AG04449 (cell line): Measurements from ENCODE around the gene RRM2.

ENCODE experiments used
- CTCF ChIA-PET: fragments of 350-600 bp; formaldehyde crosslinking; extraction: SDS; loops from one replicate; lab custom pipeline; 2021; ENCODE audit warnings: antibody characterized with exemption; lab: Yijun Ruan, JAX
- POLR2A ChIA-PET: fragments of 400-600, 350-600 bp; formaldehyde crosslinking; extraction: SDS; loops from one replicate; lab custom pipeline; 2020; ENCODE audit warnings: antibody characterized with exemption, inconsistent platforms; lab: Yijun Ruan, JAX
- DNase-seq: peaks from one replicate; pipeline ENCODE4 v3.0.0-alpha.2; 2010; ENCODE audit warnings: low read depth, low spot score
- H3K4me3 ChIP-seq: 2 replicates; pipeline ENCODE4 v1.5.1; 2011; ENCODE audit warnings: low read depth, mild to moderate bottlenecking, control low read depth, low read length
- CTCF ChIP-seq: IDR thresholded peaks from one replicate; pipeline ENCODE4 v1.5.1; 2011; ENCODE audit warnings: mild to moderate bottlenecking, moderate library complexity, low read length, control low read depth, inconsistent platforms; ENCODE audit not compliant: insufficient read depth; ENCODE audit errors: missing control alignments

Gene RRM2

GRCh38 chr2:10150436-10150835 is 27.9 kb downstream of the RRM2 start:
- no peak for DNase-seq
- ChIA-PET CTCF (interaction anchor here (0.6 to 1.0 kb wide), 2 partner anchors 8 to 107 kb away, joined by 3 read pairs; no protein-coding TSS in a partner anchor), POLR2A (no interaction called here)
- TF ChIP-seq CTCF: no peak
- no peak overlapping the region for H3K4me3 ChIP-seq

GRCh38 chr2:10151462-10151861 is 28.9 kb downstream of the RRM2 start:
- POLR2A ChIA-PET: no interaction called here
- no peak for DNase-seq
- CTCF ChIA-PET: interaction anchor here (1.0 kb wide), 1 partner anchor 9 kb away, joined by 3 read pairs; no protein-coding TSS in a partner anchor
- no peak overlapping the region for H3K4me3 ChIP-seq
- no peak for TF ChIP-seq CTCF

GRCh38 chr2:10157293-10157692 is 34.8 kb downstream of the RRM2 start:
- DNase-seq: no peak
- CTCF ChIA-PET: interaction anchor here (2.4 kb wide), 2 partner anchors 15 to 252 kb away, joined by 8 to 10 read pairs; no protein-coding TSS in a partner anchor
- TF ChIP-seq CTCF: no peak
- no peak overlapping the region for H3K4me3 ChIP-seq
- POLR2A ChIA-PET: no interaction called here

- TF ChIP-seq CTCF: no peak
- CTCF ChIA-PET: interaction anchor here (1.0 to 3.1 kb wide), 4 partner anchors 16 to 250 kb away, joined by 3 to 15 read pairs (median 6); no protein-coding TSS in a partner anchor
- POLR2A ChIA-PET: no interaction called here
- DNase-seq: no peak
- no peak overlapping the region for H3K4me3 ChIP-seq
Observed at GRCh38 chr2:10158681-10159080, 36.1 kb downstream of the RRM2 start.

GRCh38 chr2:10159086-10159485 is 36.5 kb downstream of the RRM2 start:
- ChIA-PET CTCF (interaction anchor here (1.2 to 3.1 kb wide), 3 partner anchors 35 to 250 kb away, joined by 3 to 15 read pairs (median 9); no protein-coding TSS in a partner anchor), POLR2A (no interaction called here)
- TF ChIP-seq CTCF: no peak
- H3K4me3 ChIP-seq: no peak overlapping the region
- no peak for DNase-seq

- ChIA-PET CTCF (interaction anchor here (1.2 to 3.1 kb wide), 3 partner anchors 35 to 249 kb away, joined by 3 to 15 read pairs (median 9); no protein-coding TSS in a partner anchor), POLR2A (no interaction called here)
- no peak overlapping the region for H3K4me3 ChIP-seq
- TF ChIP-seq CTCF: no peak
- no peak for DNase-seq
Observed at GRCh38 chr2:10159581-10160131, 37.1 kb downstream of the RRM2 start.
